HG02870 (cell line): Measurements from ENCODE around the gene CYREN.
A peak's percentile ranks its signal among the peaks of the same experiment; 100 is the strongest.
"Not testable (repeated sequence)": the region's sequence is repeated elsewhere in the genome, so short reads cannot be mapped to it uniquely, and the experiment has no call there.

Source experiments
- ATAC-seq: cut with Tn5 transposase; IDR thresholded peaks from one replicate; pipeline ENCODE4 v1.9.1; 2021; ENCODE audit warnings: mild to moderate bottlenecking, moderate library complexity; ENCODE audit not compliant: unreplicated experiment

Gene CYREN

GRCh38 chr7:135170274-135170997, at the start of gene CYREN:
TSS of gene CYREN (minus strand) at chr7:135170707. CDS start at chr7:135168922, 1,785 bp downstream.
- ATAC-seq = peak; percentile 54

GRCh38 chr7:135217645-135218509, 47.4 kb upstream of the CYREN start:
- no peak for ATAC-seq

- ATAC-seq = no peak
Measured at GRCh38 chr7:135215698-135216097, 45.2 kb upstream of the CYREN start.

GRCh38 chr7:135215180-135215579, 44.7 kb upstream of the CYREN start:
- ATAC-seq = no peak

- no peak for ATAC-seq
Measured at GRCh38 chr7:135213831-135214230, 43.3 kb upstream of the CYREN start.

GRCh38 chr7:135211946-135212685, 41.6 kb upstream of the CYREN start:
- ATAC-seq = not testable (repeated sequence)

- peak; percentile 57 for ATAC-seq
Measured at GRCh38 chr7:135211179-135211945, 40.9 kb upstream of the CYREN start, which contains the start of gene WDR91. TSS of gene WDR91 (minus strand) at chr7:135211526. CDS start at chr7:135211502, 24 bp downstream.

GRCh38 chr7:135210888-135211178, 40.3 kb upstream of the CYREN start:
- ATAC-seq = no peak

- no peak for ATAC-seq
Measured at GRCh38 chr7:135209225-135209834, 38.8 kb upstream of the CYREN start.

- no peak for ATAC-seq
Measured at GRCh38 chr7:135208102-135208793, 37.7 kb upstream of the CYREN start.

GRCh38 chr7:135207406-135208101, 37.0 kb upstream of the CYREN start:
- ATAC-seq = peak; percentile 24

- ATAC-seq = peak; percentile 39
Measured at GRCh38 chr7:135206941-135207391, 36.5 kb upstream of the CYREN start.

- ATAC-seq = no peak
Measured at GRCh38 chr7:135205850-135206249, 35.3 kb upstream of the CYREN start.

GRCh38 chr7:135204876-135205275, 34.4 kb upstream of the CYREN start:
- no peak for ATAC-seq

- no peak for ATAC-seq
Measured at GRCh38 chr7:135204341-135204749, 33.8 kb upstream of the CYREN start.

GRCh38 chr7:135201350-135201749, 30.8 kb upstream of the CYREN start:
- no peak for ATAC-seq

- no peak for ATAC-seq
Measured at GRCh38 chr7:135200821-135201331, 30.4 kb upstream of the CYREN start.

GRCh38 chr7:135199439-135199838, 28.9 kb upstream of the CYREN start:
- peak; percentile 46 for ATAC-seq
